Astrocyte (in vitro differentiated cells and primary cell): ENCODE results near the gene SLC15A5. TPM values are rescaled to one million over a fixed set of nuclear protein-coding genes. Genes with fewer than 3 reads are reported as not detected.

ENCODE experiments used
- DNase-seq: peaks from one replicate; pipeline ENCODE4 v3.0.0-alpha.2; 2010; ENCODE audit warnings: low read depth
- FAIRE-seq: peaks from 2 replicates; lab custom pipeline; 2011; peaks lifted over from hg19 to GRCh38; lab: Jason Lieb, UNC
- H2AFZ ChIP-seq: 2 replicates; pipeline ENCODE4 v1.6.0; 2012; ENCODE audit warnings: low read depth, low read length, inconsistent platforms
- H3K27ac ChIP-seq: 2 replicates; pipeline ENCODE4 v1.5.1; 2011; ENCODE audit warnings: low read depth, low read length, inconsistent platforms
- H3K27me3 ChIP-seq: 2 replicates; pipeline ENCODE4 v1.6.0; 2011; ENCODE audit warnings: low read length, inconsistent platforms; ENCODE audit not compliant: insufficient read depth
- H3K36me3 ChIP-seq: 2 replicates; pipeline ENCODE4 v1.5.1; 2011; ENCODE audit warnings: low read length, inconsistent platforms; ENCODE audit not compliant: insufficient read depth
- H3K4me1 ChIP-seq: 2 replicates; pipeline ENCODE4 v1.5.1; 2011; ENCODE audit warnings: low read length, inconsistent platforms; ENCODE audit not compliant: insufficient read depth
- H3K4me2 ChIP-seq: 2 replicates; pipeline ENCODE4 v1.6.0; 2012; ENCODE audit warnings: low read length, inconsistent platforms
- H3K4me3 ChIP-seq: 2 replicates; pipeline ENCODE4 v1.5.1; 2011; ENCODE audit warnings: low read depth, mild to moderate bottlenecking, low read length, inconsistent platforms; ENCODE audit not compliant: insufficient read depth
- H3K79me2 ChIP-seq: 2 replicates; pipeline ENCODE4 v1.6.0; 2012; ENCODE audit warnings: mild to moderate bottlenecking, low read length, inconsistent platforms; ENCODE audit not compliant: insufficient read depth
- H3K9ac ChIP-seq: 2 replicates; pipeline ENCODE4 v1.6.0; 2012; ENCODE audit warnings: mild to moderate bottlenecking, low read length, inconsistent platforms
- H3K9me3 ChIP-seq: 2 replicates; pipeline ENCODE4 v1.5.1; 2012; ENCODE audit warnings: low read depth, mild to moderate bottlenecking, low read length, inconsistent platforms; ENCODE audit not compliant: insufficient read depth
- H4K20me1 ChIP-seq: 2 replicates; pipeline ENCODE4 v1.6.0; 2012; ENCODE audit warnings: low read length, inconsistent platforms; ENCODE audit not compliant: insufficient read depth
- H3K27ac Mint-ChIP-seq: one replicate; pipeline ENCODE4 v1.8.0; 2021; ENCODE audit warnings: mild to moderate bottlenecking, mixed read lengths; ENCODE audit not compliant: unreplicated experiment
- H3K27me3 Mint-ChIP-seq: one replicate; pipeline ENCODE4 v1.8.0; 2021; ENCODE audit warnings: low read depth, mixed read lengths; ENCODE audit not compliant: unreplicated experiment
- H3K36me3 Mint-ChIP-seq: one replicate; pipeline ENCODE4 v1.8.0; 2021; ENCODE audit warnings: low read depth, mixed read lengths; ENCODE audit not compliant: unreplicated experiment
- H3K4me1 Mint-ChIP-seq: one replicate; pipeline ENCODE4 v1.8.0; 2021; ENCODE audit warnings: low read depth, mixed read lengths; ENCODE audit not compliant: unreplicated experiment
- H3K4me3 Mint-ChIP-seq: one replicate; pipeline ENCODE4 v1.8.0; 2021; ENCODE audit warnings: mild to moderate bottlenecking, moderate library complexity, mixed read lengths; ENCODE audit not compliant: unreplicated experiment
- H3K9me3 Mint-ChIP-seq: one replicate; pipeline ENCODE4 v1.8.0; 2021; ENCODE audit warnings: mild to moderate bottlenecking, mixed read lengths; ENCODE audit not compliant: unreplicated experiment
- EZH2 ChIP-seq: IDR thresholded peaks from 2 replicates; pipeline ENCODE4 v1.6.1; 2012; ENCODE audit warnings: mild to moderate bottlenecking, low read length, inconsistent platforms; ENCODE audit not compliant: insufficient read depth
- total RNA-seq: library from RNA; stranded (reverse); gene quantifications from 2 replicates; pipeline ENCODE4 v1.2.1, GENCODE V29; 2021
- TF ChIP-seq, protein P1 (sequence below): IDR thresholded peaks from 2 replicates; pipeline ENCODE4 v1.5.1; 2011; ENCODE audit warnings: low read depth, mild to moderate bottlenecking, inconsistent platforms, low read length, moderate library complexity; ENCODE audit not compliant: insufficient read depth

SLC15A5 gene
- total RNA-seq, 1 donor from 2014 or later: not detected

DNA sequence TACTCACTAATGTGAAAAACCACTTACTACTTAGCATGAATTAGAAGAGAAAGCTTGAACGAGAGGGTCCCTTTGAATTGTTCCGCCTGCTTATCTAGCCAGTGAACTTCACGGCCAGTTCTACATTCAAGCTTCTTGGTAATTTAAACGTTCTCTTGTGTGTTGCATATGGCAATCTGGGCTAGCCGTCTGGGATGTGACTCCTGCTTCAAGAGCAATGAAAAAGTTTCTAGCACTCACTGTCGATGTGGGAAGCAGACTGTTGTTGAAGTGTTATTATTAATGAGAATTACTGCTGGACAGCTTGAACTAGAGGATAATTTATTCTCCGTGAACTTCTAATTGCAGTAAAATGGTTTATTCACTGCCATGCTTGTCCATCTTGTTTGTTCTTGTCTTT lies 93.9 kb downstream of the SLC15A5 start:
- no peaks in the 10 kb centered on the region for H3K9me3 ChIP-seq
- H3K36me3 ChIP-seq: no peaks in the 10 kb centered on the region
- H2AFZ ChIP-seq: no peak overlapping the region
- H3K9me3 Mint-ChIP-seq: no peaks in the 10 kb centered on the region
- no peaks in the 10 kb centered on the region for H3K27me3 ChIP-seq
- no peak overlapping the region for H3K27ac ChIP-seq
- no peak overlapping the region for H3K4me3 ChIP-seq
- H3K4me1 Mint-ChIP-seq: peaks cover 11% of the 10 kb centered on the region
- no peak overlapping the region for H3K27ac Mint-ChIP-seq
- H3K9ac ChIP-seq: no peak overlapping the region
- TF ChIP-seq EZH2: no peak
- TF ChIP-seq, protein P1, sequence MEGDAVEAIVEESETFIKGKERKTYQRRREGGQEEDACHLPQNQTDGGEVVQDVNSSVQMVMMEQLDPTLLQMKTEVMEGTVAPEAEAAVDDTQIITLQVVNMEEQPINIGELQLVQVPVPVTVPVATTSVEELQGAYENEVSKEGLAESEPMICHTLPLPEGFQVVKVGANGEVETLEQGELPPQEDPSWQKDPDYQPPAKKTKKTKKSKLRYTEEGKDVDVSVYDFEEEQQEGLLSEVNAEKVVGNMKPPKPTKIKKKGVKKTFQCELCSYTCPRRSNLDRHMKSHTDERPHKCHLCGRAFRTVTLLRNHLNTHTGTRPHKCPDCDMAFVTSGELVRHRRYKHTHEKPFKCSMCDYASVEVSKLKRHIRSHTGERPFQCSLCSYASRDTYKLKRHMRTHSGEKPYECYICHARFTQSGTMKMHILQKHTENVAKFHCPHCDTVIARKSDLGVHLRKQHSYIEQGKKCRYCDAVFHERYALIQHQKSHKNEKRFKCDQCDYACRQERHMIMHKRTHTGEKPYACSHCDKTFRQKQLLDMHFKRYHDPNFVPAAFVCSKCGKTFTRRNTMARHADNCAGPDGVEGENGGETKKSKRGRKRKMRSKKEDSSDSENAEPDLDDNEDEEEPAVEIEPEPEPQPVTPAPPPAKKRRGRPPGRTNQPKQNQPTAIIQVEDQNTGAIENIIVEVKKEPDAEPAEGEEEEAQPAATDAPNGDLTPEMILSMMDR: no peak
- no peaks in the 10 kb centered on the region for H3K36me3 Mint-ChIP-seq
- no peaks in the 10 kb centered on the region for H4K20me1 ChIP-seq
- no peaks in the 10 kb centered on the region for H3K4me1 ChIP-seq
- H3K4me2 ChIP-seq: no peak overlapping the region
- no peak for DNase-seq
- H3K79me2 ChIP-seq: no peaks in the 10 kb centered on the region
- no peak overlapping the region for H3K4me3 Mint-ChIP-seq
- H3K27me3 Mint-ChIP-seq: no peaks in the 10 kb centered on the region
- FAIRE-seq: no peak

DNA sequence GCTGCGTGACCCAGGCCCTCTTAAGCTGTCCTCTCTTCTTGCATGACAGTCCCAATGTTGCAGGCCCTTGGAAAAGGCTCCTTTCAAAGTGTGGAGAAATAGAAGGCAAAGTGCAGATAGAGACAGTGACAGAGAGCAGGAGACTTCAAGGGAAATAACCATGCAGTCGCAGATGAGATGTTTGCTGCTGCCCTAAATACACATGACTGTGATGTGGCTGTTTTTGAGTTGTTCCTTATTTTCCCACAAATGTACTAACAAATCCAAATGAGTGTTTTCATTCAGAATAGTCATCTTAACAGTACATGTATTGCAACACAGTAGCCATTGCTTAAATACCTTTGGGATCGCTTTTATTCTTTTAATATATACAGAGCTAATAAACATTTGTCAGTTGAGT lies 101.6 kb downstream of the SLC15A5 start:
- no peaks in the 10 kb centered on the region for H4K20me1 ChIP-seq
- H3K27ac Mint-ChIP-seq: no peak overlapping the region
- H3K9me3 Mint-ChIP-seq: no peaks in the 10 kb centered on the region
- H2AFZ ChIP-seq: no peak overlapping the region
- H3K36me3 ChIP-seq: no peaks in the 10 kb centered on the region
- no peaks in the 10 kb centered on the region for H3K27me3 Mint-ChIP-seq
- H3K9ac ChIP-seq: no peak overlapping the region
- no peak overlapping the region for H3K4me3 ChIP-seq
- TF ChIP-seq, protein P1: no peak
- TF ChIP-seq EZH2: no peak
- H3K4me1 ChIP-seq: no peaks in the 10 kb centered on the region
- H3K4me1 Mint-ChIP-seq: no peaks in the 10 kb centered on the region
- no peaks in the 10 kb centered on the region for H3K79me2 ChIP-seq
- no peak for DNase-seq
- H3K4me2 ChIP-seq: no peak overlapping the region
- H3K36me3 Mint-ChIP-seq: no peaks in the 10 kb centered on the region
- no peak overlapping the region for H3K4me3 Mint-ChIP-seq
- no peak for FAIRE-seq
- no peaks in the 10 kb centered on the region for H3K9me3 ChIP-seq
- no peaks in the 10 kb centered on the region for H3K27me3 ChIP-seq
- H3K27ac ChIP-seq: no peak overlapping the region

DNA sequence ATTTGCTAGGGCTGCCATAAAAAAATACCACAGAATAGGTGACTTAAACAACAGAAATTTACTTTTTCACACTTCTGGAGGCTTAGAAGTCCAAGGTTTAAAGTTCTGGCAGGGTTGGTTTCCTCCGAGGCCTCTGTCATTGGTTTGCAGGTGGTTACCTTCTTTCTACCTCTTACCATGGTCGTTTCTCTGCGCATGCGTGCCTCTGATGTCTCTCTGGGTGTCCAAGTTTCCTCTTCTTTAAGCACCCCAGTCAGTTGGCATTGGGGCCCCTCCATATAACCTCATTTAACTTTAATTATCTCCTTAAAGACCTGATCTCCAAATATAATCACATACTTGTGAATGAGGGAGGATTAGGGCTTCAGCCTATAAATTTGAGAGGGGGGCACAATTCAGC lies 103.2 kb downstream of the SLC15A5 start:
- no peak overlapping the region for H3K9ac ChIP-seq
- no peaks in the 10 kb centered on the region for H3K4me1 ChIP-seq
- FAIRE-seq: no peak
- no peaks in the 10 kb centered on the region for H3K4me1 Mint-ChIP-seq
- H2AFZ ChIP-seq: no peak overlapping the region
- no peaks in the 10 kb centered on the region for H3K27me3 ChIP-seq
- H4K20me1 ChIP-seq: no peaks in the 10 kb centered on the region
- no peak overlapping the region for H3K4me2 ChIP-seq
- no peaks in the 10 kb centered on the region for H3K79me2 ChIP-seq
- no peaks in the 10 kb centered on the region for H3K36me3 Mint-ChIP-seq
- TF ChIP-seq EZH2: no peak
- no peaks in the 10 kb centered on the region for H3K9me3 Mint-ChIP-seq
- DNase-seq: no peak
- no peak overlapping the region for H3K27ac ChIP-seq
- H3K27me3 Mint-ChIP-seq: no peaks in the 10 kb centered on the region
- no peak overlapping the region for H3K4me3 Mint-ChIP-seq
- no peak overlapping the region for H3K27ac Mint-ChIP-seq
- no peaks in the 10 kb centered on the region for H3K36me3 ChIP-seq
- no peak overlapping the region for H3K4me3 ChIP-seq
- no peaks in the 10 kb centered on the region for H3K9me3 ChIP-seq
